B cell (primary cell): Measurements from ENCODE around the gene ZNF780A. TPM values are rescaled to one million over a fixed set of nuclear protein-coding genes. Genes with fewer than 3 reads are reported as not detected.

ENCODE experiments used
- ATAC-seq: fragments of 200-7000 bp; cut with Tn5 transposase; one replicate; pipeline ENCODE4 v1.10.0; 2021; ENCODE audit warnings: low read depth, mild to moderate bottlenecking, moderate number of reproducible peaks, moderate library complexity
- CTCF ChIA-PET: fragments of 350-600 bp; sonication (Branson Sonifier 250); formaldehyde crosslinking; loops from one replicate; lab custom pipeline; 2021; ENCODE audit warnings: antibody characterized with exemption, inconsistent platforms; lab: Charles Lee
- POLR2A ChIA-PET: fragments of 350-600 bp; sonication (Branson Sonifier 250); formaldehyde crosslinking; loops from one replicate; lab custom pipeline; 2021; ENCODE audit warnings: antibody characterized with exemption; lab: Charles Lee
- DNase-seq: peaks from one replicate; pipeline ENCODE4 v3.0.0; 2013
- H2AFZ ChIP-seq: 2 replicates; pipeline ENCODE4 v1.6.1; 2012; ENCODE audit warnings: mild to moderate bottlenecking, low read depth, low read length; ENCODE audit not compliant: insufficient read depth, poor library complexity, severe bottlenecking
- H3K27ac ChIP-seq, 2 donors: 1 replicate in 1 of 2; 2 replicates in 1 of 2; pipeline ENCODE4 v1.5.1; 2012 to 2013; ENCODE audit warnings: low read length in 2 of 2, mild to moderate bottlenecking in 2 of 2, moderate library complexity in 1 of 2
- H3K27me3 ChIP-seq, 4 experiments: fragments of 200-600 bp in 1 of 4; sonication (generic) in 1 of 4; replicated peaks in 1 of 4; 1 replicate in 2 of 4; 2 replicates in 2 of 4; pipeline versions ENCODE4 v1.6.1 to v1.7.0; 2013 to 2016; ENCODE audit warnings: low read length in 3 of 4, mild to moderate bottlenecking in 2 of 4, mixed read lengths in 1 of 4, moderate library complexity in 1 of 4; ENCODE audit not compliant: insufficient read depth in 4 of 4, control insufficient read depth in 3 of 4; ENCODE audit errors: control extremely low read depth in 1 of 4
- H3K36me3 ChIP-seq, 2 experiments: replicated peaks in 1 of 2; 1 replicate in 1 of 2; 2 replicates in 1 of 2; pipeline versions ENCODE4 v1.6.1 to v1.7.1; 2013; ENCODE audit warnings: low read length in 1 of 2; ENCODE audit not compliant: insufficient read depth in 2 of 2, control insufficient read depth in 1 of 2; ENCODE audit errors: control extremely low read depth in 1 of 2, extremely low read depth in 1 of 2
- H3K4me1 ChIP-seq, 2 donors: fragments of 200-600 bp in 1 of 2; sonication (generic) in 1 of 2; 1 replicate in 1 of 2; 2 replicates in 1 of 2; pipeline versions ENCODE4 v1.5.1 to v1.6.1; 2013 to 2017; ENCODE audit warnings: low read length in 2 of 2; ENCODE audit not compliant: control insufficient read depth in 2 of 2, insufficient read depth in 2 of 2
- H3K4me2 ChIP-seq: replicated peaks from 2 replicates; pipeline ENCODE3; 2012; ENCODE audit warnings: mild to moderate bottlenecking, low read depth, low read length; ENCODE audit not compliant: poor library complexity, severe bottlenecking
- H3K4me3 ChIP-seq, 5 experiments: fragments of 200-600 bp in 1 of 5; sonication (generic) in 1 of 5; 1 replicate in 3 of 5; 2 replicates in 2 of 5; pipeline versions ENCODE4 v1.5.1 to v1.7.0; 2011 to 2016; ENCODE audit warnings: low read length in 4 of 5, mild to moderate bottlenecking in 4 of 5, low read depth in 2 of 5, control low read depth in 1 of 5, moderate library complexity in 1 of 5; ENCODE audit not compliant: insufficient read depth in 1 of 5; ENCODE audit errors: control extremely low read depth in 1 of 5, extremely low read depth in 1 of 5
- H3K79me2 ChIP-seq: fragments of 200-600 bp; sonication (generic); one replicate; pipeline ENCODE4 v1.6.0; 2016; ENCODE audit warnings: low read length; ENCODE audit not compliant: control insufficient read depth, insufficient read depth
- H3K9ac ChIP-seq: fragments of 200-600 bp; sonication (generic); 2 replicates; pipeline ENCODE4 v1.6.1; 2017; ENCODE audit warnings: mild to moderate bottlenecking, low read length, moderate library complexity
- H3K9me3 ChIP-seq, 3 donors: one replicate each; pipeline versions ENCODE4 v1.6.1 to v1.7.1; 2013; ENCODE audit warnings: low read length in 2 of 3; ENCODE audit not compliant: control insufficient read depth in 2 of 3, insufficient read depth in 1 of 3; ENCODE audit errors: control extremely low read depth in 1 of 3
- H4K20me1 ChIP-seq: 2 replicates; pipeline ENCODE4 v1.6.0; 2012; ENCODE audit warnings: mild to moderate bottlenecking, low read length; ENCODE audit not compliant: insufficient read depth, control insufficient read depth, poor library complexity, severe bottlenecking
- H3K27ac Mint-ChIP-seq: one replicate; pipeline ENCODE4 v1.8.0; 2021; ENCODE audit warnings: mixed read lengths
- H3K27me3 Mint-ChIP-seq: one replicate; pipeline ENCODE4 v1.8.0; 2021; ENCODE audit warnings: mixed read lengths
- H3K4me1 Mint-ChIP-seq: one replicate; pipeline ENCODE4 v1.8.0; 2021; ENCODE audit warnings: mixed read lengths
- H3K4me3 Mint-ChIP-seq: one replicate; pipeline ENCODE4 v1.8.0; 2021; ENCODE audit warnings: mixed read lengths
- H3K9me3 Mint-ChIP-seq: one replicate; pipeline ENCODE4 v1.8.0; 2022; ENCODE audit warnings: mixed read lengths; ENCODE audit not compliant: insufficient read depth
- EZH2 ChIP-seq: IDR thresholded peaks from 2 replicates; pipeline ENCODE4 v1.6.1; 2012; ENCODE audit warnings: borderline replicate concordance, low read depth, mild to moderate bottlenecking, moderate library complexity, low read length; ENCODE audit not compliant: insufficient read depth, poor library complexity, severe bottlenecking
- WGBS: methylation state at CpG from one replicate; pipeline ENCODE4 v1.1.5; 2013; ENCODE audit warnings: missing lambda C conversion rate; ENCODE audit not compliant: insufficient coverage; 5-methylcytosine and 5-hydroxymethylcytosine counted together
- intact Hi-C: fragments of 100-400 bp; cut with micrococcal nuclease; formaldehyde crosslinking; loops from one replicate; pipeline ENCODE4 v1.10.0; 2022
- polyA plus RNA-seq: library from polyadenylated mRNA; depleted of rRNA; stranded (reverse); fragments of >200 nt; gene quantifications from 2 replicates; pipeline ENCODE4 v1.2.3, GENCODE V29; 2012
- total RNA-seq, 2 donors: library from RNA; stranded (reverse); fragments of 120-200 nt in 1 of 2; gene quantifications; 1 replicate in 1 of 2; 2 replicates in 1 of 2; pipeline versions ENCODE4 v1.2.3 to v1.2.4, GENCODE V29; 2013 to 2022
- TF ChIP-seq, protein P1 (sequence below): fragments of 200-600 bp; IDR thresholded peaks from one replicate; pipeline ENCODE4 v1.8.0; 2022; ENCODE audit warnings: antibody characterized with exemption, mild to moderate bottlenecking

The ZNF780A gene
- total and polyA plus RNA-seq, 2 donors (not counting 1 experiment from before 2014, with no cell fraction given) = 9.2 to 32.8 TPM

DNA sequence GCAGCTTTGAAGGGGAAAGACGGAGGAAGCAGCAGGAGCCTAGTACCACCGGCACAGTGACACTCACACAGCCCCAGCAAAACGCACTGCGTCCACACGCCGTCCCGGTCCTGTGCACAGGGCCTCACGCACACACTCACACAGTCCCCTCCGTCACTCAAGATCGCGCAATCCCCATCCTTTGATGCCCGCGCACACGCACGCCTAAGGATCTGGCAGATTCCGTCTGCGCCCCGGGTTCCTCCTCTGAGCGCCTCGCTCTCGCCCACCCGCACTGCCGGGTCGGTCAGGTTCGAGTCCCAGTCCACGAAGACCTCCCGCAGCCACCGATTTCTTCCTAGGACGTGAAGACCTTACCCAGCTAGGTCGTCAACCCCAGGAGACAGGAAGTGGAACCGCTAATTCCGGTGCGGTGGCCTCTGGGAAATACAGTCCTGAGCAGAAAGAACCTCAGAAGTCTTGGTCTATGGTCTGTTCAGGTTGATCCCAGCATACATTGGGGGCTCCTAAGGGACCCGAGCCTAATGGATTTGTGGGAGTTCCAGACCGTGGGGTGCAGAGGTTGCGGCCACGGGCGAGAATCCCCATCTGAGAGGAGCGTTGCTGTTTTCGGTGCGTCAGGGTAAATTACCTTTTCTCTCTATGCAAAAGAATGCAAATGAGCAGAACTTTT, 34.8 kb downstream of the ZNF780A start, which contains the start of gene ZNF780B:
ZNF780B (minus strand) TSS at position 400 of the 673 bp plus-strand sequence. CDS start 5,899 bp downstream, outside the sequence.
- peak within 1 kb of the TSS; percentile 88 for H2AFZ ChIP-seq
- Mint-ChIP-seq H3K4me3 (peak within 1 kb of the TSS; percentile 99), H3K27me3 (no peaks in the 10 kb centered on the region), H3K9me3 (peaks cover 13% of the 10 kb centered on the region), H3K4me1 (peaks cover 50% of the 10 kb centered on the region), H3K27ac (peak within 1 kb of the TSS; percentile 94)
- peak; percentile 82 for DNase-seq
- TF ChIP-seq EZH2 = no peak
- TF ChIP-seq, protein P1, sequence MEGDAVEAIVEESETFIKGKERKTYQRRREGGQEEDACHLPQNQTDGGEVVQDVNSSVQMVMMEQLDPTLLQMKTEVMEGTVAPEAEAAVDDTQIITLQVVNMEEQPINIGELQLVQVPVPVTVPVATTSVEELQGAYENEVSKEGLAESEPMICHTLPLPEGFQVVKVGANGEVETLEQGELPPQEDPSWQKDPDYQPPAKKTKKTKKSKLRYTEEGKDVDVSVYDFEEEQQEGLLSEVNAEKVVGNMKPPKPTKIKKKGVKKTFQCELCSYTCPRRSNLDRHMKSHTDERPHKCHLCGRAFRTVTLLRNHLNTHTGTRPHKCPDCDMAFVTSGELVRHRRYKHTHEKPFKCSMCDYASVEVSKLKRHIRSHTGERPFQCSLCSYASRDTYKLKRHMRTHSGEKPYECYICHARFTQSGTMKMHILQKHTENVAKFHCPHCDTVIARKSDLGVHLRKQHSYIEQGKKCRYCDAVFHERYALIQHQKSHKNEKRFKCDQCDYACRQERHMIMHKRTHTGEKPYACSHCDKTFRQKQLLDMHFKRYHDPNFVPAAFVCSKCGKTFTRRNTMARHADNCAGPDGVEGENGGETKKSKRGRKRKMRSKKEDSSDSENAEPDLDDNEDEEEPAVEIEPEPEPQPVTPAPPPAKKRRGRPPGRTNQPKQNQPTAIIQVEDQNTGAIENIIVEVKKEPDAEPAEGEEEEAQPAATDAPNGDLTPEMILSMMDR = no peak
- POLR2A ChIA-PET = interaction anchor here (0.7 kb wide), 1 partner anchor 692 kb away, joined by 4 read pairs; no protein-coding TSS in a partner anchor
- H3K4me1 ChIP-seq = peaks cover 13 to 17% of the 10 kb centered on the region in 2 donors
- CTCF ChIA-PET = interaction anchor here (0.7 to 2.3 kb wide), 5 partner anchors 35 to 532 kb away, joined by 3 to 6 read pairs (median 5); partner anchors contain the start of genes PSMC4 and ZNF780A
- H3K9ac ChIP-seq = peak within 1 kb of the TSS; percentile 86
- peak within 1 kb of the TSS; percentile 82 for H3K4me2 ChIP-seq
- H3K9me3 ChIP-seq = peaks cover 3 to 16% (median 11%) of the 10 kb centered on the region in 3 donors
- H3K79me2 ChIP-seq = peaks cover 49% of the 10 kb centered on the region
- H4K20me1 ChIP-seq = peaks cover 30% of the 10 kb centered on the region
- WGBS = under 1% methylated on average over 35 of the region's 41 CpGs
- peak within 1 kb of the TSS; percentile 65 to 86 (median 77) for H3K4me3 ChIP-seq
- intact Hi-C loops = loop anchor here (2.0 to 5.0 kb wide), 2 partner anchors 35 to 59 kb away; partner anchors contain the start of genes ZNF546 and ZNF780A
- peaks cover 0 to 3% of the 10 kb centered on the region in 2 experiments for H3K36me3 ChIP-seq
- peak; percentile 93 for ATAC-seq
- peak within 1 kb of the TSS; percentile 76 to 78 for H3K27ac ChIP-seq
- H3K27me3 ChIP-seq = no peaks in the 10 kb centered on the region
